SU-DHL-6 (cell line): ENCODE data around the gene MYH6.
"Not testable (repeated sequence)": the region's sequence is repeated elsewhere in the genome, so short reads cannot be mapped to it uniquely, and the experiment has no call there.

Experiments used
- CTCF ChIP-seq: fragments of 200-600 bp; sonication (generic); IDR thresholded peaks from one replicate; pipeline ENCODE4 v1.5.1; 2017; ENCODE audit warnings: antibody characterized with exemption, mild to moderate bottlenecking, low read length, moderate library complexity; ENCODE audit not compliant: insufficient read depth, poor library complexity, severe bottlenecking
- EZH2phosphoT487 ChIP-seq: fragments of 200-600 bp; sonication (generic), shearing (Covaris generic); conservative IDR thresholded peaks from 2 replicates; pipeline ENCODE4 v1.6.1; 2018; ENCODE audit warnings: mild to moderate bottlenecking, antibody characterized with exemption, low read length, moderate library complexity, mixed read lengths

GRCh38 chr14:23400496-23401149 lies 7.5 kb downstream of the MYH6 start:
- TF ChIP-seq CTCF, EZH2phosphoT487: not testable (repeated sequence)
